ENCODE data around the gene PNPLA2.

Gene PNPLA2

GRCh38 chr11:783581-784015, 35.1 kb upstream of the PNPLA2 start:
- DNase-seq (ENCODE audit: low read depth): peak; percentile 46

DNA sequence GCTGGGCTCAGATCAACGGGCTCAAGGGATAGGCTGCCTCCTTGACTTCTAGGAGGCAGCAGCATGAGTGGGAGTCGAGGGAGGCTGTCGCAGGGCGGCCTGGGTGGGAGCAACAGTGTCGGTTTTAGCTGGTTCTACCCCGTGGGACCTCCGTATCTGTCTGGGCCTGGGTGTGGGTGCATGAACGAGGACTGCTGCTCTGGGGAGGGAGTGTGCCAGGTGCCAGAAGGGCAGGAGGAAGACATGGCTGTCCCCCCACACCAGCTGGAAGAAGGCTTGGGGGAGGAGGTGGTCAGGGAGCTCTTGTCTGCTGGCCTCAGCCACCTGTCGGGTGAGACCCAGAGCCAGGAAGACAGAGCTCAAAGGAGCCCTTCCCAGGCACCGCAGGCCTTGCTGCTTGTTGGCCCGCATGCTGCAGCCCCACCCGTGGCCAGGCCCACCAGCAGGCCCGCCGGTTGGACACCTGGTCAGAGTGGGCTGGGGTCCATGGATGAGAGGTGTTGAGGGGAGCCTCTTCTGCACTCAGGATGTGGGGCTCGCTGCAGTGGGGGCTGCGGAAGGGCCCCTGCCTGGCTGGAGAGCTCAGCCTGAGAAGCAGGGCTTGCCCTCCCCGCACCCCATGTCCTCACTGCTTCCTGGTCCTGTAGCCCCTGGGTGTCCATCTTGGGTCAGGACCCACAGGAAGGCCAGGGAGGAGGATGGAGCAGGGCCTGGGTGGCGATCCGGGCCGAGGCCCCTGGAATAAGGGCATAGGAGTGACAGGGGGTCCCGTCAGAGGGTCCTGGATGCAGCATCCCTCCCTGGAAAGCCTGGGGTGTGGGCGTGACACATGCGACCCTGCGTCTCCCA, 32.3 kb upstream of the PNPLA2 start:
- no peak for DNase-seq (ENCODE audit: low read depth)

DNA sequence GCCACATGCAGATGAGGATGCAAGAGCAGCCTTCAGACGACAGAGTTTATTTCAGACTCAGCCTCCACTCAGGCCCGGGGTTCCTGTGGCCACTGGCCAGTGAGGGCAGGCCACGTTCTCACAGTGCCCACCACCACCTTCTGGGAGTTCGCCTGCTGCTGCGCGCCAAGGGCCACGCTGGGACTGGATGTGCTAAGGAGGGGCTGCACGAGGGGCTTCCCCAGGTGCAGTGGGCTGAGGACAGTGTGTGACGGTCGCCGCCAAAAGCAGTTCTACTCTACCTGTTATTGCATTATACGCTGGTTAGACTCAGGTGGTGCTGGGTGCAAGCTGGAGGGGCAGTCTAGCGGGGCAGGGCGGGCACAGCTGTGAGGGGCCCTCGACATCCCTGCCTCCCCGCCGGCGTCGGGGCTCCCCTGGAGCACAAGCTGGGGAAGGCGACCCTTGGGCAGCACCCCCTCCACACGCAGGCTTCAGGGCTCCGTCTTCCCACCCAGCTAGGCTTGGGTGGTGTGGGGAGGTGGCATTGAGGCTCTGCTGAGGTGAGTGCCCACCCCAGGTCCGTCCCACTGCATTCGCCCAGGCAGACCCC, 31.5 kb upstream of the PNPLA2 start:
- no peak for DNase-seq (ENCODE audit: low read depth)

DNA sequence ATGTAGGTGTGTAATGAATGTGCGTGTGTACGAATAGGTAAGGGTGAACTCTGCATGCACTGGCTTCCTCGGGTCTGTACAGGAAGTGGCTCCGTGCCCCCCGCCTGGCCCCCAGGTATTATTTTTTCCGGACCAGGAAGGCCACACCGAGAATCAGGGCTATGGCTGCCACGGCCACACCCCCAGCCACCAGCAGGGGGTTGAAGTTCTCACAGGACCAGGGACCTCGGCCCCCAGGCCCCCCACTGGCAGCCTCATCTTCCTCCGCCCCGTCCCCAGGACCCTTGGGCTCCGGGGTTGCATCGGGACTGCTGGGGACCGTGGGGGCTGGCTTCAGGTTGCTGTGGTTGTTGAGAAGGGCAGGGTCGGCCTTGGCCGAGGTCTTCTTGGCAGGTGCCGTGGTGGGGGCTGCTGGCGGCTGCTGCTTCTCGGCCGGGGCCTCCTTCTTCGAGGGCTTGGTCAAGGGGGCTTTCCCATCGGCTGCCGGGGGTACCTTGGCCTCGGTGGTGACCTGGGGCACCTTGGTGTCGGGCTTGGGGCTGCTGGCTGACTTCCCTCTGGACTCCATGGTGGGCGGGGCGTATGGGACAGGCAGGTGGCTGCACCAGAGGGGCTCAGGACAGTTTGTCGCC, 30.6 kb upstream of the PNPLA2 start:
- DNase-seq (ENCODE audit: low read depth): no peak

GRCh38 chr11:788953-789940, 29.5 kb upstream of the PNPLA2 start:
- no peak for DNase-seq (ENCODE audit: low read depth)

- no peak for DNase-seq (ENCODE audit: low read depth)
Observed at GRCh38 chr11:789943-790342, 28.8 kb upstream of the PNPLA2 start, which contains the start of gene CEND1. CEND1 (minus strand) TSS chr11:790090; CDS start chr11:788576, 1,514 bp downstream.

DNA sequence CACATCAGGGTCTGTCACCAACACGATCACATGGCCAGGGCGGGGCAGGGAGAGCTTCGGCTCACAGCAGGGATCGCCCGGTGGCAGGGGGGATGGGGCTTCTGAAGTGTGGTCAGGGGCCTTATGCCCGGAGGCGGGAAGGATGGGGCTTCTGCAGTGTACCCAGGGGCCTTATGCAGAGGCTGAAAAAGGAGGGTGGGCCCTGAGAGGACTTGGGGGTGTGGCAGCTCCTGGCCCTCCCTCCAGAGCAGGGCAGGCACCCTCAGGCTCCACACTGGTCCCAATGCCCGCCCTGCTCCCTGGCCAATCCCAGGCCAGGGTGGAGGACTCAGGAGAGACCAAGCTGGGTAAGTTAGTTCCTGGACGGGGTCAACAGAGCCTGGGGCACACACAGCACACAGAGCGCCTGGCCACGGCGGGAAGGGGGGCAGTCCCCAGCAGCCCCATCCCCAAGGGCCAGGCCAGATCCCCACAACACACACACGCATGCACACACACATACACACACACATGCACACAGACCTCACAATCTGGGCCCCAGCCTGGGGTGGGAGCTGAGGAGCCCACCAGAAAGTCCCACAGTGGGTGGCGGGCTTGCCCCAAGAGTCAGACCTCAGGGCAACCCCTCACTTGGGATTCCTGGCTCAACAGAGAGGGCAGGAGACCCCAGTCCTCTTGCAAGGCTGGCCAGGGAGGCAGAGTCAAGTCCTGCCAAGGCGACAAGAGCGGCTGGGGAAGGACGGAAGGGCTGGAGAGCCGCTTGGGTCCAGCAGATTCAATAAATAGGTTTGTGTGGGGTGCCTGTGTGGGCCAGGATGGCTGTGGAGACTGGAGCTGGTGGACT, 27.8 kb upstream of the PNPLA2 start:
- DNase-seq (ENCODE audit: low read depth): no peak

GRCh38 chr11:791658-792534, 26.8 kb upstream of the PNPLA2 start:
- DNase-seq (ENCODE audit: low read depth): no peak

- DNase-seq (ENCODE audit: low read depth): no peak
Observed at GRCh38 chr11:792535-792821, 26.2 kb upstream of the PNPLA2 start.

DNA sequence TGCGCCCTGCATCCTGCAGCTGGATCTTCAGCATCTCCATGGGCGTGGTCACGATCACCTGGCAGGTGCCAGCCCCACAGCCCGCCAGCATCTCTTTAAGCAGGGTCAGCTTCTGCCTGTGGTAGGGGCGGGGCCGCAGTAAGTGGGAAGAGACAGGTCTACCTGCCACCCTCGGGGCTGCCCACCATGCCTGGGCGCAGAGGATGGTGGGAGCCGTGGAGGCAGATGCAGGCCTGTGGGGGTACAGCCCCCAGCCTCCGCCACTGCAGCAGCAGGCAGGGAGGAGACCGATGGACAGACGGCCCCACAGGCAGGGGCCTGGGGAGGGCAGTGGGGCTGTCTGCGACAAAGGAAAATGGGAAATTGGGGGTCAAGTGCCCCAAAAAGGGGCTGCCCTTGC, 25.8 kb upstream of the PNPLA2 start:
- no peak for DNase-seq (ENCODE audit: low read depth)

DNA sequence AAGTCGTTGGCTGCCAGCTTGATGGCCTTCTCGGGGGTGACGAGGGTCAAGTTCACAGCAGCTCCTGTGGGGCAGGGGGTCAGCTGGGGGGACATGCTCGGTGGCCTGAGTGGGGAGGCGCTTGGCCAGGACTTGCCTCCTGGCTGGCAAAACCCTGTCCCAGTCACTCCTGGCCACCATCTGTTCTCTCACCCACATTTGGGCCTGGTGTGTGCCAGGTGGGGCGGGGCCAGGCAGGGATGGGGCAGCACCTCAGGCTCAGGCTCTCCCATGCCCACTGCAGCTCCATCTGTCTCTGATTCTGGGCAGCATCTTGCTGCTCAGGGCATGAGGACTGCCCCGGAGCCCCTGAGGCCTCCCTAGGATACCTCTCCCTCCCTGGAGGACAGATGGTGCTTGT, 25.2 kb upstream of the PNPLA2 start:
- DNase-seq (ENCODE audit: low read depth): no peak

GRCh38 chr11:794013-794765, 24.5 kb upstream of the PNPLA2 start:
- no peak for DNase-seq (ENCODE audit: low read depth)

DNA sequence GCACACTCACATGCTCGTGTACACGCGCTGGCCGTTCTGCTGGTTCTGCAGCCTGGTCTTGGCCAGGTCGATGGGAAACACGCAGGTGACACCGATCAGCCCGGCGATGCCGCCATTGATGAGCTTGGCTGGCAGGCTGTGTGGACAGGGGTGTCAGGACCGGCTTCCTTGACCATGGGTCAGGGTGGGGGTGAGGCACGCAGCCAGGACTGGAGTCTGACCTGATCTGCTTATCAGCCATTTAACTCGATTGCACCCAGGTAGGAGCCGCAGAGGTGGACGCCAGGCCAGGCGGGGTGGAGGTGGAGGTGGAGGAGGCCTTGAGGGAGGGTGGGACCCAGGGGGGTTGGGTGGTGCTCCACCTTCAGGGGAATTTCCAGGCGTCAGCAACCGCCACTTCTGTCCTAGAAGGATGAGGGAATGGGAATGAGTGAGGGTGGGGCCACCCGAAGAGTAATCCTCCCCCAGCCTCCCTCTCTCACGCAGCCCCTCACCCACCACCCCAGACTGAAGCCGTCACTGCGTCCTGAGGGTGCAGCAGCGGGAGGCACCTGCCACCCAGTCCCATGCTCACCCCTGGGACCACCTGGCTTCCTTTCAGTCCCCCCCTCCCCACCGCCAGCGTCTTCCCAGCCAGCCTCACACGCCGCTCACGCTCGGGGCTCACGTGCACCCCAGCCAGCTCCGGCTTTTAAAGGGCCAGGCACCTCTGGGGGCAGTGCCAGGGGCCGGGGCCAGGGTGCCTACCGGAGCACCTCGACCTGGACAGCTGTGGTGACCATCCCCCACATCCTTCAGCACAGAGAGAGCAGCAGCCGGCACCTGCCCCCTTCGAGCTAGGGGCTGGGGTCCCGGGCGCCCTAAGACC, 23.7 kb upstream of the PNPLA2 start:
- no peak for DNase-seq (ENCODE audit: low read depth)

DNA sequence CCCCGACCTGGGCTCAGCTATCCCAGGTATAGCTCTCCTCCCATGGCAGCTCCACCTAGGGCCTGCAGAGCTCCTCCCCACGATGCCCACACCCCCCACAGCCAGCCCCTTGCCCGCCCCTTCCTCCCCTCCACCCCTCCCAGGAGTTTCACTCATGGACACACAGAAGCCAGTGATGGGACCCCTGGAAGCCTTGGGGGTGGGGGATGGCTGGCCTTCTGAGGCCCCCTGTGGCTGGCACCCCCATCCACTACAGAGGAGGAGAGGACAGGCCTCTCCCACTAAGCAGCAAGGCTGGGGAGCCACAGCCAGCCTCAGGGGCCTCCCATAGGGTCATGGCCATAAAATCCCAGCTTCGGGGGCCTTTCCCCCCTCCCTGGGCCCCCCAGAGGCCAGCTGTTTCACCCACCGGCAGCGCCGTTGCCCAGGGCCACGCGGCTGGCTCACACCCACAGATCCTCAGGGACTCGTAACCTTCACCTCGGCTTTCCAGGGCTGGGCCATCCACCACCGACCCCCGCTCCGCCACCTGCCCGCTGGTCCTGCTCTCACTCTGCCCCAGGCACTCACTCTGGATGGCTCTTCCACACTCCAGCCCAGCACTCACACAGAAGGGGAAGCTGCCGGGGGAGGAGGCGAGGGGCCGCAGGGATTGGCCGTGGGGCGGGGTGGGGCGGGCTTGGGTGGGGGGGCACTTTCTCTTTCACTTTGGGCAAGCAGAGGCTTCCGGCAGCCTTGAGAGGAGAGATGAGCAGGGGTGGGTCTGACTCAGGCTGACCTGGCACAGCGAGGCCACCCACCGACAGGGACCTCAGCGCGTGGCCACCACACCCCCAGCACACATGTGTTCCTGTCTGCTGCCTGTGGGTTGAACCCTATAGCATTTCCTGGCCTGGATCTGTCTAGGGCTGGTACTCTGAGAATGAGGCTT, 22.8 kb upstream of the PNPLA2 start:
- peak; percentile 34 for DNase-seq (ENCODE audit: low read depth)

DNA sequence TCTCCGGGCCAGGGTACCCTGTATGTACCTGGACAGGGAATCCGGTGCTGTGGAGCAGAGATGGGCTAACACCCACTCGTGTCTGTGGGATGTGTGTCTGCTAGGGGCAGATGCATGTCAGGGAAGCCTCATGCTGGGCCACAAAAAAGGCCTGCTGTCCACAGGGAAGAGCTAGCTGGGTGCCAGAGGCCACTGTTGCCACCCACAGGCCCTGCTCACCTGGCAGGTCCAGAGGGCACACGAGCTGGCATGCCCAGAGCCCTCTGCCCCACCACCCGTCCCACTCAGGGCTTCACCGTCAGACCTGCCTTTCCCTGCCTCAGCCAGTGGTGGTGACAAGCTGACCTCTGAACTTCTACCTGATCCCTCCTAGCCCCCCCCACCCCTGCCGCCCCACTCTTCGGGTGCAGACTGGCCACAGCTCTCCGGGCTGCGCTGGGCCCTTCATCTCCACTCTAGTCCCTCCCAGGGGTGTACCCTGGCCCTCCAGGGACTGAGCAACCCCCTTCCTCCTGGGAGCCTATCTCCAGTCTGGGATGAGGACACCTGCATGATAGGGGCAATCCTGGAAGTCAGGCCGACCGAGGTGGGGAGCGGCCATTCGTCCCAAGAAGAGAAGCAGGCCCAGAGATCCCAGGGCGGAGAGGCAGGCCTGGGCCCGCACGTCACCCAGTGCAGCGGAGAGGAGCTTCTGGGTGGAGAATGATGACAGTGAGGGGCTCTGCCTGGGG, 22.0 kb upstream of the PNPLA2 start:
- DNase-seq (ENCODE audit: low read depth): no peak

- DNase-seq (ENCODE audit: low read depth): peak; percentile 42
Observed at GRCh38 chr11:797296-798092, 21.2 kb upstream of the PNPLA2 start.
